Heart left ventricle (tissue), 13 donors: ENCODE results near the gene RTN3.

Experiments
- POLR2A ChIP-seq, 2 donors: fragments of 450-650 bp; IDR thresholded peaks; one replicate each; pipeline ENCODE4 v1.6.1; 2017; ENCODE audit warnings: antibody characterized with exemption in 2 of 2, mild to moderate bottlenecking in 2 of 2, moderate library complexity in 2 of 2
- TF ChIP-seq, protein P1 (sequence below), 12 donors: fragments of 200-600 bp; sonication (generic) in 4 of 12; IDR thresholded peaks; one replicate each; pipeline versions ENCODE4 v1.5.0 to v1.8.0; 2018 to 2022; ENCODE audit warnings: antibody characterized with exemption in 12 of 12, mild to moderate bottlenecking in 5 of 12
- donor health status: ischemic (EF 13 %, LVEDD 7.1; RV severe dilation, severe dysfunction).
- donor health status: DM: no; HTN: yes; CAD: no.
- donor health status: DM: no; HTN: no; CAD: no.
- donor health status: ischemic (EF 25% LVEDD 6.9; RV normal size, moderate dysfunction).
- donor health status: ischemic (EF 25% LVEDD 5.7; RV mildly dilated, moderate dysfunction).
- donor health status: ischemic (EF 35%, LVEDD 5.7; RV mildly dilated, moderate dysfunction).
- donor health status: nonischemic (EF 11% LVEDD 7.7; RV severe dilation, severe dysfunction).
- donor health status: DM: yes; HTN: yes; CAD: no.
- donor health status: PGD.
- donor health status: ischemic (EF 29% LVEDD 5.4; RV normal size, mild dysfunction).
- donor health status: nonischemic (EF 23%, LVEDD 6.1; RV moderate dilation, normal function).

DNA sequence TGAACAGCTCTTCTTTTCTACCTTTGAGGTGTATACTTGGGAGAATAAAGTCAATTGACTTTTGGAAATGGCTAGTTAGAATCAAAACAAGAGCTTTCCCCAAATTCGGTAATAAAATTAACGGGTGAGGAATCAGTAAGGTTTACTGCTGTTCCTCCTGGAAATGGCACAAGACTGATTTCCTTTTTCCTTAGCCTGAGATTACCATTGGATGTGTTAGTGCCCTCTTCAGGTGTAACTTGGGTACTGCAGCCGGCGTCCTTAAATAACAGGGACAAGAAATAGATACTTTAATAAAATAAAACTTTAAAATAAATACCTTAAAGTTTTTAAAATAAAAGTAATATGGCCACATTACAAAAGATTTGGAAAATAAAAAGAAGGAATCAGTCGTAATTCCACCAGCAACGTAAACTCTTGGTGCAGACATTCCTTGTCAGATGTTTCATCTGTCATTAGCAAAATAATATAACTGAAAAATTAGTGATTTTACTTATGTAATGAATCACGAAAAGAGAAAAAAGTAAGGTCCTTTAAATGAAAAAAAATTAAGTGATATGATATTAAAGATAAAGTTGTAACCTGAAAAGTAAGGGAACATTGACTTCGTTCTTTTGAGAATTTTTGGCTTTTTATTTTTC, 57.5 kb downstream of the RTN3 start:
- TF ChIP-seq, protein P1, sequence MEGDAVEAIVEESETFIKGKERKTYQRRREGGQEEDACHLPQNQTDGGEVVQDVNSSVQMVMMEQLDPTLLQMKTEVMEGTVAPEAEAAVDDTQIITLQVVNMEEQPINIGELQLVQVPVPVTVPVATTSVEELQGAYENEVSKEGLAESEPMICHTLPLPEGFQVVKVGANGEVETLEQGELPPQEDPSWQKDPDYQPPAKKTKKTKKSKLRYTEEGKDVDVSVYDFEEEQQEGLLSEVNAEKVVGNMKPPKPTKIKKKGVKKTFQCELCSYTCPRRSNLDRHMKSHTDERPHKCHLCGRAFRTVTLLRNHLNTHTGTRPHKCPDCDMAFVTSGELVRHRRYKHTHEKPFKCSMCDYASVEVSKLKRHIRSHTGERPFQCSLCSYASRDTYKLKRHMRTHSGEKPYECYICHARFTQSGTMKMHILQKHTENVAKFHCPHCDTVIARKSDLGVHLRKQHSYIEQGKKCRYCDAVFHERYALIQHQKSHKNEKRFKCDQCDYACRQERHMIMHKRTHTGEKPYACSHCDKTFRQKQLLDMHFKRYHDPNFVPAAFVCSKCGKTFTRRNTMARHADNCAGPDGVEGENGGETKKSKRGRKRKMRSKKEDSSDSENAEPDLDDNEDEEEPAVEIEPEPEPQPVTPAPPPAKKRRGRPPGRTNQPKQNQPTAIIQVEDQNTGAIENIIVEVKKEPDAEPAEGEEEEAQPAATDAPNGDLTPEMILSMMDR (IDR thresholded peaks at IDR 0.05), result peak; percentile 92 to 98 (median 96)
- TF ChIP-seq POLR2A (IDR thresholded peaks at IDR 0.05), result no peak
